ENCODE results near the gene HTRA1.

The HTRA1 gene

GRCh38 chr10:122494833-122495232 lies 33.5 kb downstream of the HTRA1 start:
- in situ Hi-C loops (cut with HindIII; ENCODE audit: low pct_unique_long_range_greater_than_20kb, low sequenced_read_pairs): no loop called here
- no peak for DNase-seq (ENCODE audit: low read depth in 1 of 2, low spot score in 1 of 2)
- TF ChIP-seq JUND (IDR thresholded peaks at IDR 0.05; ENCODE audit: low read depth): no peak

- in situ Hi-C loops (cut with HindIII; ENCODE audit: low pct_unique_long_range_greater_than_20kb, low sequenced_read_pairs): no loop called here
- no peak for DNase-seq (ENCODE audit: low read depth in 1 of 2, low spot score in 1 of 2)
- no peak for TF ChIP-seq JUND (IDR thresholded peaks at IDR 0.05; ENCODE audit: low read depth)
Observed at GRCh38 chr10:122495406-122496340, 34.3 kb downstream of the HTRA1 start.

GRCh38 chr10:122497241-122497640 lies 35.9 kb downstream of the HTRA1 start:
- TF ChIP-seq JUND (IDR thresholded peaks at IDR 0.05; ENCODE audit: low read depth): no peak
- DNase-seq (ENCODE audit: low read depth in 1 of 2, low spot score in 1 of 2): no peak
- in situ Hi-C loops (cut with HindIII; ENCODE audit: low pct_unique_long_range_greater_than_20kb, low sequenced_read_pairs): no loop called here

- DNase-seq (ENCODE audit: low read depth in 1 of 2, low spot score in 1 of 2): no peak
- in situ Hi-C loops (cut with HindIII; ENCODE audit: low pct_unique_long_range_greater_than_20kb, low sequenced_read_pairs): no loop called here
- TF ChIP-seq JUND (IDR thresholded peaks at IDR 0.05; ENCODE audit: low read depth): no peak
Observed at GRCh38 chr10:122498521-122498920, 37.2 kb downstream of the HTRA1 start.

GRCh38 chr10:122499012-122499411 lies 37.7 kb downstream of the HTRA1 start:
- in situ Hi-C loops (cut with HindIII; ENCODE audit: low pct_unique_long_range_greater_than_20kb, low sequenced_read_pairs): no loop called here
- TF ChIP-seq JUND (IDR thresholded peaks at IDR 0.05; ENCODE audit: low read depth): no peak

GRCh38 chr10:122499491-122499941 lies 38.2 kb downstream of the HTRA1 start:
- in situ Hi-C loops (cut with HindIII; ENCODE audit: low pct_unique_long_range_greater_than_20kb, low sequenced_read_pairs): no loop called here
- TF ChIP-seq JUND (IDR thresholded peaks at IDR 0.05; ENCODE audit: low read depth): no peak
- no peak for DNase-seq (ENCODE audit: low read depth in 1 of 2, low spot score in 1 of 2)

More at GRCh38 chr10:122499012-122499411, 37.7 kb downstream of the HTRA1 start:
- no peak for DNase-seq (ENCODE audit: low read depth in 1 of 2, low spot score in 1 of 2)

- in situ Hi-C loops (cut with HindIII; ENCODE audit: low pct_unique_long_range_greater_than_20kb, low sequenced_read_pairs): no loop called here
- no peak for TF ChIP-seq JUND (IDR thresholded peaks at IDR 0.05; ENCODE audit: low read depth)
- DNase-seq (ENCODE audit: low read depth in 1 of 2, low spot score in 1 of 2): no peak
Observed at GRCh38 chr10:122500194-122500593, 38.8 kb downstream of the HTRA1 start.

- in situ Hi-C loops (cut with HindIII; ENCODE audit: low pct_unique_long_range_greater_than_20kb, low sequenced_read_pairs): no loop called here
- no peak for TF ChIP-seq JUND (IDR thresholded peaks at IDR 0.05; ENCODE audit: low read depth)
- no peak for DNase-seq (ENCODE audit: low read depth in 1 of 2, low spot score in 1 of 2)
Observed at GRCh38 chr10:122500726-122501125, 39.4 kb downstream of the HTRA1 start.

GRCh38 chr10:122503012-122503411 lies 41.7 kb downstream of the HTRA1 start:
- no peak for DNase-seq (ENCODE audit: low read depth in 1 of 2, low spot score in 1 of 2)
- no peak for TF ChIP-seq JUND (IDR thresholded peaks at IDR 0.05; ENCODE audit: low read depth)
- in situ Hi-C loops (cut with HindIII; ENCODE audit: low pct_unique_long_range_greater_than_20kb, low sequenced_read_pairs): no loop called here

- no peak for TF ChIP-seq JUND (IDR thresholded peaks at IDR 0.05; ENCODE audit: low read depth)
- in situ Hi-C loops (cut with HindIII; ENCODE audit: low pct_unique_long_range_greater_than_20kb, low sequenced_read_pairs): no loop called here
- DNase-seq (ENCODE audit: low read depth in 1 of 2, low spot score in 1 of 2): no peak
Observed at GRCh38 chr10:122503886-122504609, 42.7 kb downstream of the HTRA1 start.

- TF ChIP-seq JUND (IDR thresholded peaks at IDR 0.05; ENCODE audit: low read depth): no peak
- peak; percentile 57 to 60 for DNase-seq (ENCODE audit: low read depth in 1 of 2, low spot score in 1 of 2)
- in situ Hi-C loops (cut with HindIII; ENCODE audit: low pct_unique_long_range_greater_than_20kb, low sequenced_read_pairs): no loop called here
Observed at GRCh38 chr10:122504610-122504950, 43.2 kb downstream of the HTRA1 start.

GRCh38 chr10:122505011-122505410 lies 43.7 kb downstream of the HTRA1 start:
- no peak for DNase-seq (ENCODE audit: low read depth in 1 of 2, low spot score in 1 of 2)
- TF ChIP-seq JUND (IDR thresholded peaks at IDR 0.05; ENCODE audit: low read depth): no peak
- in situ Hi-C loops (cut with HindIII; ENCODE audit: low pct_unique_long_range_greater_than_20kb, low sequenced_read_pairs): no loop called here
